NCI-H146 treated with DMSO at 0.1 percent for 48 hours (cell line): Measurements from ENCODE around the gene ANXA10.
"Not testable (repeated sequence)": the region's sequence is repeated elsewhere in the genome, so short reads cannot be mapped to it uniquely, and the experiment has no call there.

ENCODE experiments used
- DNase-seq: peaks from one replicate; lab custom pipeline; 2025; ENCODE audit not compliant: unreplicated experiment; lab: John Stamatoyannopoulos, UW

The ANXA10 gene

DNA sequence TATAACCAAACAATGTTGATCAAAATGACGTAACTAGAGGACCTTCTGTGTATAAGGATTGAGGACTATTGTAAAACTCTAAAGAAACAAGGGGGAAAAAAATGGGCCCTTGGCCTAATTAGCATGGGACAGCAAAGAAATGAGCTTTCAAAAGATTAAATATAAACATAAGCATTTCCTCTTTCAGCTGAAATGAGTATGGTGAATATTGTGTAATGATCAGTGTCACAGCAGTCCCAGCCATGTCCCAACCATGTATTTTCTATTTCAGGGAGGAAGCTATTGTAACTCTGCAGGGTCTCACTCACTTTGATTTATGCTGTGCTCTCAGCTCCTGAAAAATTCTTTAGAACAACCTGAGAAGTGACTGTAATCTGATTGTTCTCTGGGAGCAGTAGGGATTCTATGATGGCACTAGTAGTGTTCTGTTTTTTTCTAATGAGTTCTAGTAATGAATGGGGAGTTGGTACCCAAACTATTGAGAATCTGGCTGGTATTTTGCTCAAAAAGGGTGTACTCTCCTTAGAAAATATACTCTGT, 25.8 kb downstream of the ANXA10 start:
- DNase-seq, result no peak

GRCh38 chr4:168119100-168119499, 26.8 kb downstream of the ANXA10 start:
- no peak for DNase-seq

- no peak for DNase-seq
Observed at GRCh38 chr4:168119890-168120289, 27.6 kb downstream of the ANXA10 start.

DNA sequence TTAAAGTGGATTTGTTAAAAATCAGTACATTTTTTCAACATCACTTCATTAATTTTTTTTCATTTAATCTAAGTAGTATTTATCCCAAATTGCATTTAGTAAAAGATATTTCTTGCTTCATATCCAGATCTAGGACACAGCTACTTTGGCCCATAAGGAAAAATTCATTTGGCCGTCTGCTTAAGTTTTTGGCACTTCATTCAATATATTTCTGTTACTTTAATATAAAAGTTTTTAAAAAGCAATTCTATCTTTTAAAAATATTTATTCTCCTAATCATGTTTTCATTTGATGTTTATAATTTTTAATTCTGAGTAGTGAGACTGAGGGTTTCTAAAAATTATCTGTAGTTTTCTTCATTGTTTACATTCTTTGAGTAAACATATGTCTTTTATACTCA, 28.5 kb downstream of the ANXA10 start:
- DNase-seq, result no peak

DNA sequence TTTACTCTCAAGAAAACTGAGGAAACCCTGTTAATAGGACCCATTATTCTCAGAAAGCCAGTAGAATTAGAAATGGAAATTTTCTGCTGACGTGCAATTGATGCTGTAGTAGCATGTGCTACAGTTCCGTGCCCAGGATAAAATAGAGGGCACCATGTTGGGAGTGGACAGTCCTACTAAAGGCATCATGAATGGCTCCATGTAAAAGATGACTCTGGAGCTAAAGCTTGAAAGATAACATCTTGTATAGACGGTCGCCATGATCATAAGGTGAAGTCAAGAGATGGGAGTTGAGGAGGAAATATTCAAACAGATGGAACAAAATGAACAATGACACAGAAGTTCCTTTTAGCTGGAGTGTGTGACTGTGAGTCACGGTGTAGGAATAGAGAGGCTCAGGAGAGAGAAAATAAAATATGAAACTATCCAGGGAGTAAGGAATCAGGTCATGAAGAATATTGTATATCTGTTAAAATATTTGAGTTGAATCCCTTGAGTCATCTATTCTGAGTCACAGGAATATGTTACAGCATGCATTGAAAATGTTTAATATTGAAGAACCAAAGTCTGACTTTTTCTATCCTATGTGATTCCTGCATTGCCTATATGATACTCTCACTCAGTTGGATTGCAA, 31.8 kb downstream of the ANXA10 start:
- no peak for DNase-seq

- DNase-seq, result no peak
Observed at GRCh38 chr4:168126952-168127351, 34.6 kb downstream of the ANXA10 start.

GRCh38 chr4:168128601-168129000, 36.3 kb downstream of the ANXA10 start:
- DNase-seq, result no peak

DNA sequence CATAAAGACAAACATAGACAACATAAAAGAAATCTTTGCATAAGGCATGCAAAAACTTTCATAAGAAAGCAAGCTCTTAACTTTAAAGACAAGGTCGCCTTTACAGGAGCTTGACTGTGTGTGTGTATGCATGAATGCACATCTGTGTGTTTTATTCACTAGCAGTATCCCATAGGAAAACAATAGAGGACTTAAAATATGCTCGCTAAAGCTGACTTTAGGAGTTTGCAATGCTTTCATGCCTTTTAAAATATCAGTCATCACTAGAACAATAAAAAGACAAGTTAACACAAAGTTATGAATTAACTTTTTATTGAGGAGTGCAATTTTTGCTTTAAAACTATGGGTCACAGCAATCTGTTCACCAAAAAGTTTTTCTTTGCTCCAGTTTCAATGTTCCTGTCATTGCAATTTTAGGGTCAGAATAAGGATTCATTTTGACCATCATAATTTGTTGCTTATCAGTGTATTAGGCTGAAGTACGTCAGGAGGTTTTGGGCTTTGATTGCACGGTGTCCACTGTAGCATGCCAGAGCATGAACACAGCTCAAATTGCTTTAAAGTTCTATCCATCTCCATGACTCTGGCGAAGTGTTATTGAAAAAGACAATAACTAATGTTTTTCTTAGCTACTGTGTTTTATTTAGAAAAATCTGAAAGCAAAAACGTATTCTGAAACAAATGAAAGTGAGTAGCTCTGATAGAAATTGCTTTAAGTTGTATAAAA, 36.9 kb downstream of the ANXA10 start:
- DNase-seq, result no peak

GRCh38 chr4:168129802-168130201, 37.5 kb downstream of the ANXA10 start:
- no peak for DNase-seq

DNA sequence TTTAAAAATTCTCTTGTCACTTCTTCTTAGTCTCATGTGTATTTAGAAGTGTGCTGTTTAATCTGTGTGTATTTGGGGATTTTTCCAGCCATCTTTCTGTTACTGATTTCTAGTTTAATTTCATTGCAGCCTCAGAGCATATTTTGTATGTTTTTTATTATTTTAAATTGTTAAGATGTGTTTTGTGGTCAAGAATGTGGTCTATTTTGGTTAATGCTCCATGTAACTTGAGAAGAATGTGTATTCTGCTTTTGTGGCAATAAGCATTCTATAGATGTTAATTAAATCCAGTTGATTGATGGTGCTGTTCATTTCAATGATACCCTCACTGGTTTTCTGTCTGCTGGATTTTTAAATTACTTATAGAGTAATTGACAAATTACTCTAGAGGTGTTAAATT, 38.9 kb downstream of the ANXA10 start:
- no peak for DNase-seq

DNA sequence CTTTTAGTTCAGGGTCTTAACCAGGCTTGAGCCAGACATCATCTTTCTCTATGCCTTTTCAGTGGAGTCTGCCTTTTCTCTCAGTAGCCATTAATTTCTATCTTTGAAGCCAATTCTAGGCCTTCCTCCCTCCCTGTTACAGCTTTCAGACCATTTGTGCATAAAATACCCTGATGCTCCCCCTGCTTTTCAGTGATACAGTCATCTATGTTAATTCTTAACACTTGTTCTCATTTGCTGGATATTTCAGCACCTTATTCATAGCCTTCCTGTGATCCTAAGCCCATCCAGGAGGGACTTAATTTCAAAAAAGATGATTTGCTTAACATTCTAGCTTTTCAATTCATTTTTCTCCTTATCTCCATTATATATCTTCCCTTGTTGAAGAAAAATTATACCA, 42.3 kb downstream of the ANXA10 start:
- DNase-seq, result no peak

DNA sequence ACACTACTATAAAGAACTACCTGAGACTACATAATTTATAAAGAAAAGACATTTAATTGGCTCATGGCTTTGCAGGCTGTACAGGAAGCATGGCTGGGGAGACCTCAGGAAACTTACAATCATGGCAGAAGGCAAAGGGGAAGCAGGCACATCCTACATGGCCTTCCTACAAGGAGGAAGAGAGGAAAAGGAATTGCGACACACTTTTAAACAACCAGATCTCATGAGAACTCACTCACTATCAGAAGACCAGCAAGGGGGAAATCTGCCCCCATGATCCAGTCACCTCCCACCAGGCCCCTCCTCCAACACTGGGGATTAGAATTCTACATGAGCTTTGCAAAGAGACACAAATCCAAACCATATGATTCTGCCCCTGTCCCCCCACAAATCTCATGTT, 43.5 kb downstream of the ANXA10 start:
- not testable (repeated sequence) for DNase-seq

DNA sequence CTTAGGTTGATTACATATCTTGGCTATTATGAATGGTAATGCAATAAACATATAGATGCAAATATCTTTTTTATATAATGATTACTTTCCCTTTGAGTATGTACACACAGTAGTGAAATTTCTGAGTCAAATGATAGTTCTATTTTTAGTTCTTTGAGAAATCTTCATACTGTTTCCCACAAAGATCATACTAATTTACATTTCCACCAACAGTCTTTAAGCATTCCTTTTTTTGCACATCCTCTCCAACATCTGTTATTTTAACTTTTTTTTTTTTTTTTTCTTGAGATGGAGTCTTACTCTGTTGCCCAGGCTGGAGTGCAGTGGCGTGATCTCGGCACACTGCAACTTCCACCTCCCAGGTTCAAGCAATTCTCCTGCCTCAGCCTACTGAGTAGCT, 45.4 kb downstream of the ANXA10 start:
- DNase-seq, result not testable (repeated sequence)

DNA sequence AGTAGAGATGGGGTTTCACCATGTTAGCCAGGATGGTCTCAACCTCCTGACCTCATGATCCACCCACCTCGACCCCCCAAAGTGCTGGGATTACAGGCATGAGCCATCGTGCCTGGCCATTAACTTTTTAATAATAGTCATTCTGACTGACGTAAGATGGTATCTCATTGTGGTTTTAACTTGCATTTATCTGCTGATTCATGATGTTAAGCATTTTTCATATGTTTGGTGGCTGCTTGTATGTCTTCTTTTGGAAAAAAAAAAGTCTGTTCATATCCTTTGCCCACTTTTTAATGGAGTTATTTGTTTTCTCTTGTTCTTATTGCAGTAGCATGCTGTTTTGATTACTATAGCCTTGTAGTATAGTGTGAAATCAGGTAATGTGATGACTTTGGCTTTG, 45.8 kb downstream of the ANXA10 start:
- DNase-seq, result no peak

- no peak for DNase-seq
Observed at GRCh38 chr4:168139336-168139735, 47.0 kb downstream of the ANXA10 start.

DNA sequence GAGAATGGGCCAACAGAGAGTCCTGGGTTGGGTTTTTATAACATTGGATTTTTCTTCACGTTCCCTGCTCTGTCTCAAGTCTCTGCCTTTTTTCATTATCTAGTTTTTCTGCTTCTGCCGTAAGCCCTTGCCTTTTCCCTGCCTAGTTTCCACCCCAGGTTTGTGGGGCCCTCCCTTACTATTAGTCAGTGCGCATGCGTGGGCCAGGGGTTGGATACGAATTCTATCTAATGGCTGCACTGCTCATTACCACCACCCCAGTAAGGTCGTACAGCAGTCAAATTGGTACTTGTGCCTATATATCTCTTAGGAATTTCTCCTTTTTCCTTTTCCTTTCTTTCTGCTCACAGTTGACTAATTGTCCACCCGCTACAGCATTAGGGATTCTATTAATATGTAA, 49.4 kb downstream of the ANXA10 start:
- no peak for DNase-seq

- no peak for DNase-seq
Observed at GRCh38 chr4:168143601-168144000, 51.3 kb downstream of the ANXA10 start.

- DNase-seq, result no peak
Observed at GRCh38 chr4:168150420-168151050, 58.2 kb downstream of the ANXA10 start.

- no peak for DNase-seq
Observed at GRCh38 chr4:168151327-168151726, 59.0 kb downstream of the ANXA10 start.

- DNase-seq, result no peak
Observed at GRCh38 chr4:168152837-168153500, 60.6 kb downstream of the ANXA10 start.

DNA sequence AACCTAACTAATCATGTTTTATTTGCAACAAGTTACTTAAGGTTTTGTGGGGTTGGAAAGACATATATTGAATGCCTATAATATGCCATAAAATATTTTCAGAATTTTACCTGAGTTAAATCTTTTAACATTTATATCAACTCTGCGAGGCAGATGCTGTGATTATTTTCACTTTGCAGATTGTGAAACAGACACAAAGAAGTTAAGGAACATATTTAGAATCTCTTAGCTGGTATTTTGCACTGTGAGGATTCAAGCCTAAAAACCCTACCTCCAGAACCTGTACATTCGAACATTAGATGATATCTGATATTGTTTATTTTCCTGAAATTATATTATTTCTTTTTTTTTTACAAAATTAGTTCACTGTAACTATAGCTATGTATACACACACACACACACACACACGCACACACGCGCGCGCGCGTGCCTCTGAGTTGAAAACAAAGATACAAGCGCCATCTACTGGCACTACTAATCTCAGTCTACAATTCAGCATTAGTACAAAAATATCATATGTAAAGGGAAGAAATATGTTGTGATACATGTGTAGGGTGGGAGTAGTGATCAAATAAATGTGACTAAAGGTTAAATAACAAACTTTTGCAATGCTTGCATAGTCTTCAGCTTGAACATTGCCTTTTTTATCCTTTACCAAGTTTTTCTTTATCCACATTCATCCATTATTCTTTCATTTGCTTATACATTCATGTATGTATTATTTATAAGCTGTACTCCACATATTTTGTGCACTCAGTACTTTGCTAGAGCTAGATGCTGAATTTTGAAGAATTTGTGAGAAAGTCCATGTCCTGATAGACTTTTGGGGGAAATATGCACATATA, 61.5 kb downstream of the ANXA10 start:
- peak; percentile 6 for DNase-seq
